GM18951 (cell line): ENCODE data around the gene PGPEP1.
"Not testable (repeated sequence)": the region's sequence is repeated elsewhere in the genome, so short reads cannot be mapped to it uniquely, and the experiment has no call there.

Experiments used
- POLR2A ChIP-seq: IDR thresholded peaks from 4 replicates; pipeline ENCODE4 v1.6.1; 2011; ENCODE audit warnings: mild to moderate bottlenecking; ENCODE audit not compliant: insufficient read length, insufficient read depth; ENCODE audit errors: extremely low read depth
- in situ Hi-C: fragments of 300-500 bp; cut with MboI; formaldehyde crosslinking; loops from one replicate; pipeline ENCODE4 v1.12.0; 2022; ENCODE audit warnings: low sequenced_read_pairs, mixed read lengths, inconsistent platforms; ENCODE audit not compliant: unreplicated experiment

PGPEP1 gene

GRCh38 chr19:18311502-18312091 lies 28.8 kb upstream of the PGPEP1 start:
- no peak for TF ChIP-seq POLR2A
- in situ Hi-C loops = no loop called here

- in situ Hi-C loops = no loop called here
- no peak for TF ChIP-seq POLR2A
Observed at GRCh38 chr19:18312092-18312534, 28.3 kb upstream of the PGPEP1 start.

- no peak for TF ChIP-seq POLR2A
- in situ Hi-C loops = no loop called here
Observed at GRCh38 chr19:18313398-18313797, 27.0 kb upstream of the PGPEP1 start.

- TF ChIP-seq POLR2A = peak; percentile 14
- in situ Hi-C loops = no loop called here
Observed at GRCh38 chr19:18317961-18318800, 22.2 kb upstream of the PGPEP1 start.

- in situ Hi-C loops = no loop called here
- no peak for TF ChIP-seq POLR2A
Observed at GRCh38 chr19:18319591-18320135, 20.7 kb upstream of the PGPEP1 start.

GRCh38 chr19:18320865-18321733 lies 19.3 kb upstream of the PGPEP1 start:
- TF ChIP-seq POLR2A = no peak
- in situ Hi-C loops = no loop called here

- no peak for TF ChIP-seq POLR2A
- in situ Hi-C loops = no loop called here
Observed at GRCh38 chr19:18321734-18322102, 18.7 kb upstream of the PGPEP1 start.

- in situ Hi-C loops = no loop called here
Observed at GRCh38 chr19:18322318-18322758, 18.1 kb upstream of the PGPEP1 start.

GRCh38 chr19:18322759-18323460 lies 17.5 kb upstream of the PGPEP1 start, which contains the start of gene LSM4:
Gene LSM4, minus strand, starts transcription at chr19:18323076. Its CDS starts 56 bp downstream, at chr19:18323020.
- peak; percentile 90 for TF ChIP-seq POLR2A

More at GRCh38 chr19:18322318-18322758, 18.1 kb upstream of the PGPEP1 start:
- no peak for TF ChIP-seq POLR2A

GRCh38 chr19:18324373-18324731 lies 16.0 kb upstream of the PGPEP1 start:
- in situ Hi-C loops = not testable (repeated sequence)

More at GRCh38 chr19:18322759-18323460, 17.5 kb upstream of the PGPEP1 start, which contains the start of gene LSM4:
- in situ Hi-C loops = no loop called here

GRCh38 chr19:18326772-18327171 lies 13.6 kb upstream of the PGPEP1 start:
- in situ Hi-C loops = loop anchor here (5.0 kb wide), 1 partner anchor 49 kb away; no protein-coding TSS in a partner anchor
- TF ChIP-seq POLR2A = no peak

- in situ Hi-C loops = loop anchor here (5.0 kb wide), 1 partner anchor 51 kb away; no protein-coding TSS in a partner anchor
- TF ChIP-seq POLR2A = peak; percentile 46
Observed at GRCh38 chr19:18328340-18329034, 11.9 kb upstream of the PGPEP1 start.
